RWPE1 (cell line): ENCODE data around the gene MIPOL1.
"Not testable (repeated sequence)": the region's sequence is repeated elsewhere in the genome, so short reads cannot be mapped to it uniquely, and the experiment has no call there.

Experiments used
- CTCF ChIA-PET: fragments of 350-600 bp; sonication (Branson Sonifier 250); formaldehyde crosslinking; extraction: SDS; loops from one replicate; lab custom pipeline; 2021; lab: Yijun Ruan, JAX
- POLR2A ChIA-PET: fragments of 400-600 bp; formaldehyde crosslinking; extraction: SDS; loops from one replicate; lab custom pipeline; 2020; ENCODE audit warnings: antibody characterized with exemption; ENCODE audit not compliant: low non-redundant PET; lab: Yijun Ruan, JAX
- DNase-seq: peaks from one replicate; pipeline ENCODE4 v3.0.0; 2012; ENCODE audit warnings: low spot score
- H3K27ac ChIP-seq: fragments of 450-650 bp; 2 replicates; pipeline ENCODE4 v1.5.1; 2017
- CTCF ChIP-seq: fragments of 450-650 bp; conservative IDR thresholded peaks from 2 replicates; pipeline ENCODE4 v1.5.1; 2017; ENCODE audit warnings: low read depth, mild to moderate bottlenecking

Gene MIPOL1

GRCh38 chr14:37275963-37276362, 78.2 kb downstream of the MIPOL1 start:
- no peak overlapping the region for H3K27ac ChIP-seq
- ChIA-PET CTCF (interaction anchor here (0.7 kb wide), 1 partner anchor 449 kb away, joined by 3 read pairs; no protein-coding TSS in a partner anchor), POLR2A (no interaction called here)
- DNase-seq: no peak
- no peak for TF ChIP-seq CTCF

- POLR2A ChIA-PET: interaction anchor here (0.6 kb wide), 1 partner anchor 45 kb away, joined by 3 read pairs; no protein-coding TSS in a partner anchor
Observed at GRCh38 chr14:37278636-37279538, 81.2 kb downstream of the MIPOL1 start.

GRCh38 chr14:37279818-37280217, 82.1 kb downstream of the MIPOL1 start:
- no peak overlapping the region for H3K27ac ChIP-seq
- DNase-seq: no peak
- no peak for TF ChIP-seq CTCF
- ChIA-PET CTCF (interaction anchor here (0.8 kb wide), 1 partner anchor 9 kb away, joined by 3 read pairs; no protein-coding TSS in a partner anchor), POLR2A (no interaction called here)

More at GRCh38 chr14:37278636-37279538, 81.2 kb downstream of the MIPOL1 start:
- CTCF ChIA-PET: interaction anchor here (0.6 to 0.8 kb wide), 2 partner anchors 9 to 472 kb away, joined by 3 read pairs; no protein-coding TSS in a partner anchor
- no peak overlapping the region for H3K27ac ChIP-seq
- no peak for TF ChIP-seq CTCF
- DNase-seq: no peak

- TF ChIP-seq CTCF: no peak
- no peak for DNase-seq
- CTCF ChIA-PET: no interaction called here
- POLR2A ChIA-PET: no interaction called here
- no peak overlapping the region for H3K27ac ChIP-seq
Observed at GRCh38 chr14:37284760-37285159, 87.0 kb downstream of the MIPOL1 start.

GRCh38 chr14:37285220-37285619, 87.5 kb downstream of the MIPOL1 start:
- no peak for DNase-seq
- POLR2A ChIA-PET: no interaction called here
- H3K27ac ChIP-seq: no peak overlapping the region
- CTCF ChIA-PET: no interaction called here
- TF ChIP-seq CTCF: no peak

GRCh38 chr14:37289688-37290087, 92.0 kb downstream of the MIPOL1 start:
- DNase-seq: no peak
- ChIA-PET POLR2A (no interaction called here), CTCF (no interaction called here)
- TF ChIP-seq CTCF: no peak
- H3K27ac ChIP-seq: no peak overlapping the region

- H3K27ac ChIP-seq, CTCF ChIA-PET, POLR2A ChIA-PET, DNase-seq: not testable (repeated sequence)
Observed at GRCh38 chr14:37295262-37295661, 97.5 kb downstream of the MIPOL1 start.
